Neural crest cell (in vitro differentiated cells): ENCODE results near the gene RTF1. TPM values are rescaled to one million over a fixed set of nuclear protein-coding genes. Genes with fewer than 3 reads are reported as not detected.
A peak's percentile ranks its signal among the peaks of the same experiment; 100 is the strongest.

Source experiments
- DNase-seq: peaks from one replicate; pipeline ENCODE4 v3.0.0; 2021; ENCODE audit warnings: low read depth, mixed read lengths, low spot score
- H3K27ac Mint-ChIP-seq: one replicate; pipeline ENCODE4 v1.8.0; 2021; ENCODE audit warnings: mild to moderate bottlenecking, mixed read lengths; ENCODE audit not compliant: unreplicated experiment
- H3K27me3 Mint-ChIP-seq: 2 replicates; pipeline ENCODE4 v1.8.0; 2021; ENCODE audit warnings: low read depth, mild to moderate bottlenecking, mixed read lengths
- H3K36me3 Mint-ChIP-seq: 2 replicates; pipeline ENCODE4 v1.8.0; 2021; ENCODE audit warnings: low read depth, mild to moderate bottlenecking, mixed read lengths
- H3K4me1 Mint-ChIP-seq: 2 replicates; pipeline ENCODE4 v1.8.0; 2021; ENCODE audit warnings: mixed read lengths
- H3K4me3 Mint-ChIP-seq: one replicate; pipeline ENCODE4 v1.8.0; 2021; ENCODE audit warnings: mild to moderate bottlenecking, mixed read lengths
- H3K9me3 Mint-ChIP-seq: 2 replicates; pipeline ENCODE4 v1.8.0; 2021; ENCODE audit warnings: mixed read lengths
- total RNA-seq: library from RNA; stranded (reverse); gene quantifications from 2 replicates; pipeline ENCODE4 v1.2.1, GENCODE V29; 2021
- TF ChIP-seq, protein P1 (sequence below): fragments of 200-600 bp; sonication (generic); conservative IDR thresholded peaks from 2 replicates; pipeline ENCODE4 v1.5.0; 2021; ENCODE audit warnings: antibody characterized with exemption, mild to moderate bottlenecking

The RTF1 gene
- total RNA-seq, 1 donor from 2014 or later = 66.3 TPM

DNA sequence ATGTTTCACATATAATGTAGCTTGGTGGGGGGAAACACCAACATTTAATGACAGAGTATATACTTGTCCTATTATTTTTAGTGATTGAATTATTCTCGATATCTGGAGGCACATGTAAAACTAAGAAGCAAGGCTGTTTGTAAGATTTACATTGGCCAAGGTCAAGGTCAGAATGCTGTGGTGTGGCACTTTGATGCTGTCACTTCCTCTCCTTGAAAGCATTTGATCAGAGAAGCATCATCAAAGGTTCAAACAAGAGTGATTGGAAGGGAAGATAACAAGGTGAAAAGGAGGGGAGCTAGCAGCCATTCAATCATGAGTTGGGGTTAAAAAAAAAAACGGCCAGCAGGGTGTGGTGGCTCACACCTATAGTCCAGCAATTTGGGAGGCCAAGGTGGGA, 26.4 kb downstream of the RTF1 start:
- no peak for DNase-seq
- no peak overlapping the region for H3K27ac Mint-ChIP-seq
- no peaks in the 10 kb centered on the region for H3K9me3 Mint-ChIP-seq
- TF ChIP-seq, protein P1, sequence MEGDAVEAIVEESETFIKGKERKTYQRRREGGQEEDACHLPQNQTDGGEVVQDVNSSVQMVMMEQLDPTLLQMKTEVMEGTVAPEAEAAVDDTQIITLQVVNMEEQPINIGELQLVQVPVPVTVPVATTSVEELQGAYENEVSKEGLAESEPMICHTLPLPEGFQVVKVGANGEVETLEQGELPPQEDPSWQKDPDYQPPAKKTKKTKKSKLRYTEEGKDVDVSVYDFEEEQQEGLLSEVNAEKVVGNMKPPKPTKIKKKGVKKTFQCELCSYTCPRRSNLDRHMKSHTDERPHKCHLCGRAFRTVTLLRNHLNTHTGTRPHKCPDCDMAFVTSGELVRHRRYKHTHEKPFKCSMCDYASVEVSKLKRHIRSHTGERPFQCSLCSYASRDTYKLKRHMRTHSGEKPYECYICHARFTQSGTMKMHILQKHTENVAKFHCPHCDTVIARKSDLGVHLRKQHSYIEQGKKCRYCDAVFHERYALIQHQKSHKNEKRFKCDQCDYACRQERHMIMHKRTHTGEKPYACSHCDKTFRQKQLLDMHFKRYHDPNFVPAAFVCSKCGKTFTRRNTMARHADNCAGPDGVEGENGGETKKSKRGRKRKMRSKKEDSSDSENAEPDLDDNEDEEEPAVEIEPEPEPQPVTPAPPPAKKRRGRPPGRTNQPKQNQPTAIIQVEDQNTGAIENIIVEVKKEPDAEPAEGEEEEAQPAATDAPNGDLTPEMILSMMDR = no peak
- H3K4me3 Mint-ChIP-seq = no peak overlapping the region
- peaks cover 8% of the 10 kb centered on the region for H3K36me3 Mint-ChIP-seq
- H3K27me3 Mint-ChIP-seq = no peaks in the 10 kb centered on the region
- H3K4me1 Mint-ChIP-seq = peaks cover 6% of the 10 kb centered on the region

GRCh38 chr15:41445399-41445798, 28.5 kb downstream of the RTF1 start:
- Mint-ChIP-seq H3K36me3 (peaks cover 8% of the 10 kb centered on the region), H3K27ac (no peak overlapping the region)

DNA sequence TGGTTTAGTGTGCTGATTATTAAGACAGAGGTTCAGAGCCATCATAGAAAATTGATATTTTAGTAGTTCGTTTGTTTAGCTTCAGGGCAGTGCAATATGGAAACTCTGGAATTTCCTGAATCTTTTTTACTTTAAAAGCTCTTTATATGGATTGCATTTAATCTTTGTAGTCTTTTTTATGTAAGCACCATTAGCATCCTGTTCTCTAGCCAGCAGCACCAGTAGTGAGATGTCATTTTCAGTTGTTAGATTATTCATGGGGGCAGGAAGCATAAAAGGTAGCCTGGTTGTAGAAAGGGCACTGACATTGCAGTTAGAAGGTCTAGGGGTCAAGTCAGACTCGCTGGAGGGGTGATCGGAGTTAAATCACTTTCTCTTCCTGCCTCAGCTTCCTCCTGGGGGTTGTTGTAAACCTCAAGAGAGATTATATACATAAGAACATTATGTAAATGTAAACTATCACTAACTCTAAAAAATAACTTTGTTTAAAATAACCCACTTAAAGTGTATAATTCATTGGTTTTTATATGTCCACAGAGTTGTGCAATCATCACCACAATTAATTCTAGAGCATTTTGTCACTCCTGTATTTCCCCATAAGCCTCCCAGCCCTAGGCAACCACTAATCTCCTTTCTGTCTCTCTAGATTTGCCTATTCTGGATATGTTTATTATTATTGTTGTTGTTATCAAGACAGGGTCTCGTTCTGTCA, 45.3 kb downstream of the RTF1 start:
- peaks cover 7% of the 10 kb centered on the region for H3K4me1 Mint-ChIP-seq
- no peak overlapping the region for H3K4me3 Mint-ChIP-seq
- peaks cover 25% of the 10 kb centered on the region for H3K36me3 Mint-ChIP-seq
- no peaks in the 10 kb centered on the region for H3K9me3 Mint-ChIP-seq
- no peak for DNase-seq
- no peaks in the 10 kb centered on the region for H3K27me3 Mint-ChIP-seq
- TF ChIP-seq, protein P1 = no peak
- H3K27ac Mint-ChIP-seq = no peak overlapping the region

More at GRCh38 chr15:41445399-41445798, 28.5 kb downstream of the RTF1 start:
- H3K4me1 Mint-ChIP-seq = peaks cover 6% of the 10 kb centered on the region
- no peaks in the 10 kb centered on the region for H3K27me3 Mint-ChIP-seq
- DNase-seq = no peak
- TF ChIP-seq, protein P1 = no peak
- H3K9me3 Mint-ChIP-seq = no peaks in the 10 kb centered on the region
- H3K4me3 Mint-ChIP-seq = no peak overlapping the region

- H3K27ac Mint-ChIP-seq = peak overlapping the region; percentile 75
- H3K4me3 Mint-ChIP-seq = no peak overlapping the region
- no peaks in the 10 kb centered on the region for H3K27me3 Mint-ChIP-seq
- peaks cover 7% of the 10 kb centered on the region for H3K4me1 Mint-ChIP-seq
- TF ChIP-seq, protein P1 = no peak
- no peak for DNase-seq
- H3K9me3 Mint-ChIP-seq = peaks cover 2% of the 10 kb centered on the region
- peaks cover 28% of the 10 kb centered on the region for H3K36me3 Mint-ChIP-seq
Observed at GRCh38 chr15:41464889-41465580, 48.1 kb downstream of the RTF1 start.

- Mint-ChIP-seq H3K27me3 (no peaks in the 10 kb centered on the region), H3K36me3 (peaks cover 31% of the 10 kb centered on the region), H3K27ac (no peak overlapping the region), H3K9me3 (peaks cover 2% of the 10 kb centered on the region), H3K4me1 (peaks cover 7% of the 10 kb centered on the region), H3K4me3 (no peak overlapping the region)
- TF ChIP-seq, protein P1 = peak; percentile 86
- peak; percentile 34 for DNase-seq
Observed at GRCh38 chr15:41465822-41466421, 49.0 kb downstream of the RTF1 start.
